GM12892 (cell line): Measurements from ENCODE around the gene JARID2.

Experiments
- POLR2A ChIP-seq: IDR thresholded peaks from 2 replicates; pipeline ENCODE4 v1.6.1; 2011; ENCODE audit warnings: low read depth, low read length, control low read depth
- POLR2AphosphoS5 ChIP-seq: IDR thresholded peaks from 2 replicates; pipeline ENCODE4 v1.6.1; 2011; ENCODE audit warnings: low read depth, low read length, control low read depth
- TAF1 ChIP-seq: IDR thresholded peaks from 2 replicates; pipeline ENCODE4 v1.6.1; 2011; ENCODE audit warnings: low read depth, mild to moderate bottlenecking, control low read depth, low read length, borderline replicate concordance

DNA sequence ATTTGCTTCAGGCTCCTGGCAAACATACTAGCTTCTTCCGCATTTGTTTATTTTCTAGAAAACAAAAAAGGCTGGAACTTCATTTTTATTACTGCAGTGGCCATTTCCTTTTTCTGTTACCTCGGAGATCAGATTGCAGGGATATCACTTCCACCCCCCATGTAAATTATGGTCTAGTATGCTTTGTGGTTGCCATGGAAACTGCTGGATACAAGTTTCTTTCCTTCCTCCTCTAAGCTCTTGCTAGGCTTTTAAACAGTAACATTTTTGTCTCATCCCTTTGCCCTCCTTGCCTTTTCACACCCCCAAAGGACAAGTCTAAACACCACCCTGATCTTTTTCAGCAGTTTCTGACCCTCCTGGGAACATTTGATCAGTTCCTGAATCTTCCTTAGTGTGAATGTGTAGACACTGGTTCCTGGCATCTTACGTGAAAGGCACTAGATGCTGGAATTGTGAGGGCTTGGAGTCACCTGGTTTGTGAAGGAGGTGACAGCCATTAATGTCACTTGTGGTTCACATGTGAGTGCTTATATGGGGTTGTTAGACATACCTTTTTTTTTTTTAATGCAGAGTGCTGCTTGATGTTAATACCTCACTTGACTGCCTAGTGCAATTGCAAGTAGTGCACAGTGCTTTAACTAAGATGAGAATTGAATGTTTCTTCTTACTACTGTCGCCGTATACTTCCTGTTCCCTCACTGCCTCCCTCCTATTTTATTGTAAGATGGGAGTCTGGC lies 181.6 kb downstream of the JARID2 start:
- no peak for TF ChIP-seq POLR2A
- no peak for TF ChIP-seq TAF1
- no peak for TF ChIP-seq POLR2AphosphoS5
